ENCODE data around the gene TEX36.

- TF ChIP-seq CTCF (IDR thresholded peaks at IDR 0.05) (no peak), POLR2A (IDR thresholded peaks at IDR 0.05) (no peak)
These were observed 62.6 kb downstream of the TEX36 start for GRCh38 chr10:125620401-125620800.
